BE2C (cell line): ENCODE results near the gene IQCE.
A peak's percentile ranks its signal among the peaks of the same experiment; 100 is the strongest.

Experiments
- DNase-seq: peaks from one replicate; pipeline ENCODE4 v3.0.0-alpha.2; 2020
- H3K27me3 ChIP-seq: fragments of 250-450 bp; sonication (Bioruptor Pico); 2 replicates; pipeline ENCODE4 v1.5.1; 2020; ENCODE audit warnings: mild to moderate bottlenecking
- H3K36me3 ChIP-seq: fragments of 250-450 bp; sonication (Bioruptor Pico); 2 replicates; pipeline ENCODE4 v1.5.1; 2020; ENCODE audit warnings: mild to moderate bottlenecking
- H3K4me1 ChIP-seq: fragments of 250-450 bp; sonication (Bioruptor Pico); 2 replicates; pipeline ENCODE4 v1.5.1; 2020
- H3K4me3 ChIP-seq: 2 replicates; pipeline ENCODE4 v1.5.1; 2011; ENCODE audit warnings: low read depth, low read length
- H3K9me3 ChIP-seq: fragments of 250-450 bp; sonication (Bioruptor Pico); 2 replicates; pipeline ENCODE4 v1.5.1; 2020
- TF ChIP-seq, protein P1 (sequence below): IDR thresholded peaks from 2 replicates; pipeline ENCODE4 v1.5.1; 2012; ENCODE audit warnings: mild to moderate bottlenecking, low read depth, low read length

Gene IQCE

GRCh38 chr7:2661096-2661449, 102.3 kb downstream of the IQCE start:
- Histone ChIP-seq H3K4me1 (peaks cover 10% of the 10 kb centered on the region; the same call in 1 of the 2 replicates), H3K4me3 (no peak overlapping the region), H3K27me3 (no peaks in the 10 kb centered on the region), H3K36me3 (peaks cover 24% of the 10 kb centered on the region), H3K9me3 (no peaks in the 10 kb centered on the region)
- TF ChIP-seq, protein P1, sequence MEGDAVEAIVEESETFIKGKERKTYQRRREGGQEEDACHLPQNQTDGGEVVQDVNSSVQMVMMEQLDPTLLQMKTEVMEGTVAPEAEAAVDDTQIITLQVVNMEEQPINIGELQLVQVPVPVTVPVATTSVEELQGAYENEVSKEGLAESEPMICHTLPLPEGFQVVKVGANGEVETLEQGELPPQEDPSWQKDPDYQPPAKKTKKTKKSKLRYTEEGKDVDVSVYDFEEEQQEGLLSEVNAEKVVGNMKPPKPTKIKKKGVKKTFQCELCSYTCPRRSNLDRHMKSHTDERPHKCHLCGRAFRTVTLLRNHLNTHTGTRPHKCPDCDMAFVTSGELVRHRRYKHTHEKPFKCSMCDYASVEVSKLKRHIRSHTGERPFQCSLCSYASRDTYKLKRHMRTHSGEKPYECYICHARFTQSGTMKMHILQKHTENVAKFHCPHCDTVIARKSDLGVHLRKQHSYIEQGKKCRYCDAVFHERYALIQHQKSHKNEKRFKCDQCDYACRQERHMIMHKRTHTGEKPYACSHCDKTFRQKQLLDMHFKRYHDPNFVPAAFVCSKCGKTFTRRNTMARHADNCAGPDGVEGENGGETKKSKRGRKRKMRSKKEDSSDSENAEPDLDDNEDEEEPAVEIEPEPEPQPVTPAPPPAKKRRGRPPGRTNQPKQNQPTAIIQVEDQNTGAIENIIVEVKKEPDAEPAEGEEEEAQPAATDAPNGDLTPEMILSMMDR, result no peak
- no peak for DNase-seq

GRCh38 chr7:2661602-2662272, 103.0 kb downstream of the IQCE start:
- no peaks in the 10 kb centered on the region for H3K9me3 ChIP-seq
- peaks cover 10% of the 10 kb centered on the region; the same call in 1 of the 2 replicates for H3K4me1 ChIP-seq
- H3K4me3 ChIP-seq, result no peak overlapping the region
- H3K36me3 ChIP-seq, result peaks cover 20% of the 10 kb centered on the region
- H3K27me3 ChIP-seq, result no peaks in the 10 kb centered on the region
- TF ChIP-seq, protein P1, result peak; percentile 32
- peak; percentile 40 for DNase-seq

- Histone ChIP-seq H3K36me3 (peaks cover 20% of the 10 kb centered on the region), H3K4me3 (no peak overlapping the region), H3K9me3 (no peaks in the 10 kb centered on the region), H3K4me1 (peaks cover 10% of the 10 kb centered on the region; the same call in 1 of the 2 replicates), H3K27me3 (no peaks in the 10 kb centered on the region)
- TF ChIP-seq, protein P1, result no peak
- DNase-seq, result no peak
Observed at GRCh38 chr7:2662273-2663120, 103.7 kb downstream of the IQCE start.

- Histone ChIP-seq H3K4me1 (peaks cover 10% of the 10 kb centered on the region; the same call in 1 of the 2 replicates), H3K9me3 (no peaks in the 10 kb centered on the region), H3K4me3 (no peak overlapping the region), H3K27me3 (no peaks in the 10 kb centered on the region), H3K36me3 (peaks cover 17% of the 10 kb centered on the region)
- TF ChIP-seq, protein P1, result no peak
- no peak for DNase-seq
Observed at GRCh38 chr7:2663121-2663886, 104.5 kb downstream of the IQCE start.

- Histone ChIP-seq H3K36me3 (peaks cover 14% of the 10 kb centered on the region), H3K4me3 (no peak overlapping the region), H3K4me1 (peaks cover 10% of the 10 kb centered on the region; the same call in 1 of the 2 replicates), H3K9me3 (no peaks in the 10 kb centered on the region), H3K27me3 (no peaks in the 10 kb centered on the region)
- DNase-seq, result no peak
- TF ChIP-seq, protein P1, result no peak
Observed at GRCh38 chr7:2663960-2664359, 105.2 kb downstream of the IQCE start.
